Trophoblast cell (in vitro differentiated cells and primary cell): ENCODE data around the gene COL16A1.

Experiments
- DNase-seq, 2 donors: peaks; one replicate each; pipeline ENCODE4 v3.0.0-alpha.2; 2016
- H2AFZ ChIP-seq: 2 replicates; pipeline ENCODE4 v1.6.1; 2013; ENCODE audit warnings: low read length, moderate library complexity, mild to moderate bottlenecking; ENCODE audit not compliant: insufficient read depth, poor library complexity
- H2AK5ac ChIP-seq: 2 replicates; pipeline ENCODE4 v1.6.1; 2013; ENCODE audit warnings: mild to moderate bottlenecking, low read length
- H2BK120ac ChIP-seq: 2 replicates; pipeline ENCODE4 v1.6.1; 2013; ENCODE audit warnings: low read length, mild to moderate bottlenecking, moderate library complexity; ENCODE audit not compliant: insufficient read depth, poor library complexity
- H2BK12ac ChIP-seq: 2 replicates; pipeline ENCODE4 v1.6.1; 2013; ENCODE audit warnings: mild to moderate bottlenecking, low read length, moderate library complexity
- H2BK5ac ChIP-seq: 2 replicates; pipeline ENCODE4 v1.6.1; 2013; ENCODE audit warnings: low read length, low read depth, moderate library complexity, mild to moderate bottlenecking; ENCODE audit not compliant: poor library complexity
- H3K14ac ChIP-seq: 2 replicates; pipeline ENCODE4 v1.6.1; 2013; ENCODE audit warnings: mild to moderate bottlenecking, low read length
- H3K18ac ChIP-seq: 2 replicates; pipeline ENCODE4 v1.6.1; 2013; ENCODE audit warnings: mild to moderate bottlenecking, low read length
- H3K23ac ChIP-seq: 2 replicates; pipeline ENCODE4 v1.6.1; 2013; ENCODE audit warnings: low read length
- H3K27ac ChIP-seq: 2 replicates; pipeline ENCODE4 v1.5.1; 2013; ENCODE audit warnings: low read depth, mild to moderate bottlenecking, inconsistent platforms, low read length, moderate library complexity
- H3K27me3 ChIP-seq: 2 replicates; pipeline ENCODE4 v1.6.1; 2013; ENCODE audit warnings: inconsistent platforms, mild to moderate bottlenecking, low read length, moderate library complexity; ENCODE audit not compliant: insufficient read depth
- H3K36me3 ChIP-seq, 2 experiments: 1 replicate in 1 of 2; 2 replicates in 1 of 2; pipeline ENCODE4 v1.6.1; 2013; ENCODE audit warnings: low read length in 2 of 2, mild to moderate bottlenecking in 2 of 2, moderate library complexity in 1 of 2; ENCODE audit not compliant: insufficient read depth in 2 of 2, control insufficient read depth in 1 of 2
- H3K4ac ChIP-seq: 2 replicates; pipeline ENCODE4 v1.6.1; 2013; ENCODE audit warnings: low read depth, mild to moderate bottlenecking, low read length, moderate library complexity
- H3K4me1 ChIP-seq, 2 experiments: 1 replicate in 1 of 2; 2 replicates in 1 of 2; pipeline ENCODE4 v1.6.1; 2013; ENCODE audit warnings: low read length in 2 of 2, mild to moderate bottlenecking in 2 of 2, moderate library complexity in 1 of 2; ENCODE audit not compliant: insufficient read depth in 2 of 2, control insufficient read depth in 1 of 2
- H3K4me2 ChIP-seq: 2 replicates; pipeline ENCODE4 v1.6.1; 2013; ENCODE audit warnings: inconsistent platforms, mild to moderate bottlenecking, low read length, moderate library complexity
- H3K4me3 ChIP-seq: 2 replicates; pipeline ENCODE4 v1.5.1; 2013; ENCODE audit warnings: mild to moderate bottlenecking, low read depth, low read length, inconsistent platforms
- H3K79me1 ChIP-seq: one replicate; pipeline ENCODE4 v1.6.1; 2013; ENCODE audit warnings: low read length
- H3K79me2 ChIP-seq: 2 replicates; pipeline ENCODE4 v1.6.1; 2013; ENCODE audit warnings: low read length, mild to moderate bottlenecking; ENCODE audit not compliant: control insufficient read depth, insufficient read depth, poor library complexity
- H3K9ac ChIP-seq: 2 replicates; pipeline ENCODE4 v1.6.1; 2013; ENCODE audit warnings: mild to moderate bottlenecking, low read length
- H3K9me3 ChIP-seq: 2 replicates; pipeline ENCODE4 v1.6.1; 2013; ENCODE audit warnings: low read depth, mild to moderate bottlenecking, control low read depth, inconsistent platforms, low read length; ENCODE audit not compliant: insufficient read depth
- H4K12ac ChIP-seq: 2 replicates; pipeline ENCODE4 v1.6.1; 2013; ENCODE audit warnings: low read depth, mild to moderate bottlenecking, low read length, moderate library complexity
- H4K8ac ChIP-seq: 2 replicates; pipeline ENCODE4 v1.6.1; 2013; ENCODE audit warnings: low read depth, mild to moderate bottlenecking, low read length, moderate library complexity
- H4K91ac ChIP-seq: one replicate; pipeline ENCODE4 v1.6.1; 2013; ENCODE audit warnings: low read depth, mild to moderate bottlenecking, low read length, moderate library complexity
- WGBS: extraction: QIAGEN DNeasy Blood & Tissue Kit; methylation state at CpG from one replicate; pipeline ENCODE4 v1.1.7; 2013; ENCODE audit warnings: missing lambda C conversion rate; ENCODE audit not compliant: insufficient read length, insufficient coverage; ENCODE audit errors: extremely low coverage; 5-methylcytosine and 5-hydroxymethylcytosine counted together

COL16A1 gene

GRCh38 chr1:31681415-31681814, 22.4 kb downstream of the COL16A1 start:
- Histone ChIP-seq H3K79me1 (peaks cover 20% of the 10 kb centered on the region), H3K27me3 (no peaks in the 10 kb centered on the region), H3K79me2 (no peaks in the 10 kb centered on the region), H2AK5ac (no peak overlapping the region), H3K4ac (no peak overlapping the region), H2BK12ac (no peak overlapping the region), H2BK120ac (no peak overlapping the region), H4K12ac (no peak overlapping the region), H2BK5ac (no peak overlapping the region), H3K27ac (no peak overlapping the region), H3K4me3 (no peak overlapping the region), H4K91ac (no peak overlapping the region), H3K14ac (no peak overlapping the region), H3K9me3 (no peaks in the 10 kb centered on the region), H3K23ac (no peak overlapping the region), H2AFZ (no peak overlapping the region), H3K4me2 (no peak overlapping the region), H4K8ac (no peak overlapping the region), H3K18ac (no peak overlapping the region), H3K9ac (no peak overlapping the region), H3K36me3 (peaks cover 58 to 67% of the 10 kb centered on the region in 2 experiments), H3K4me1 (peaks cover 17 to 19% of the 10 kb centered on the region in 2 experiments)
- WGBS = no CpG with 5 or more reads among the region's 9 CpGs
- peak; percentile 54 to 85 for DNase-seq

- Histone ChIP-seq H3K36me3 (peaks cover 57 to 62% of the 10 kb centered on the region in 2 experiments), H3K27me3 (no peaks in the 10 kb centered on the region), H2BK12ac (no peak overlapping the region), H3K14ac (no peak overlapping the region), H3K9ac (no peak overlapping the region), H3K23ac (no peak overlapping the region), H3K18ac (no peak overlapping the region), H2AK5ac (no peak overlapping the region), H3K79me2 (no peaks in the 10 kb centered on the region), H2AFZ (no peak overlapping the region), H2BK5ac (no peak overlapping the region), H2BK120ac (no peak overlapping the region), H4K8ac (no peak overlapping the region), H4K12ac (no peak overlapping the region), H3K4me1 (peaks cover 7 to 10% of the 10 kb centered on the region in 2 experiments), H3K9me3 (no peaks in the 10 kb centered on the region), H3K4ac (no peak overlapping the region), H3K4me2 (no peak overlapping the region), H4K91ac (no peak overlapping the region), H3K27ac (no peak overlapping the region), H3K79me1 (peaks cover 9% of the 10 kb centered on the region), H3K4me3 (no peak overlapping the region)
- DNase-seq = no peak
- no CpG with 5 or more reads among the region's 23 CpGs for WGBS
These were observed 24.1 kb downstream of the COL16A1 start for GRCh38 chr1:31679676-31680230.

DNA sequence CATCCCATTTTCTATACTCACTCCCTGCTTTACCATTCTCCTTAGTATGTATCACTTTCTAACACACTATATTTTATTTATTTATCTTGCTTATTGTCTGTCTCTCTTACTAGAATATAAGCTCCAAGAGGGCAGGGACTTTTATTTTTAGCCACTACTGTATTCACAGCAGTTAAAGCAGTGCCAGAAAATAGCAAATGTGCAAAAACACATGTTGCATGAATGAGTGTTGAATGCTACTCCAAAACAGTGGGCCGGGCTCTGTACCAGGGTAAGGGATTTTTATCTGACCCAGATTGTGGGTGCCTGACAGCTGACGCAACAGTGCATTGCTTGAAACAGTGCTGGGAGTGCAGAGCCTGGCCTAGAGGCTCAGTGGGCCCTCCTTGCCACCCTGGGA, 24.7 kb downstream of the COL16A1 start:
- WGBS = no CpG with 5 or more reads among the region's 2 CpGs
- no peak overlapping the region for H3K4ac ChIP-seq
- H3K9me3 ChIP-seq = no peaks in the 10 kb centered on the region
- no peak overlapping the region for H3K4me3 ChIP-seq
- no peak overlapping the region for H3K23ac ChIP-seq
- H3K36me3 ChIP-seq = peaks cover 52 to 56% of the 10 kb centered on the region in 2 experiments
- H3K27me3 ChIP-seq = no peaks in the 10 kb centered on the region
- no peaks in the 10 kb centered on the region for H3K79me2 ChIP-seq
- no peak overlapping the region for H2BK5ac ChIP-seq
- peaks cover 7 to 13% of the 10 kb centered on the region in 2 experiments for H3K4me1 ChIP-seq
- DNase-seq = no peak
- no peak overlapping the region for H3K27ac ChIP-seq
- no peak overlapping the region for H3K18ac ChIP-seq
- no peak overlapping the region for H2AFZ ChIP-seq
- no peak overlapping the region for H4K8ac ChIP-seq
- no peak overlapping the region for H2BK12ac ChIP-seq
- no peak overlapping the region for H2AK5ac ChIP-seq
- H3K14ac ChIP-seq = no peak overlapping the region
- no peak overlapping the region for H2BK120ac ChIP-seq
- peaks cover 4% of the 10 kb centered on the region for H3K79me1 ChIP-seq
- no peak overlapping the region for H3K4me2 ChIP-seq
- no peak overlapping the region for H3K9ac ChIP-seq
- H4K91ac ChIP-seq = no peak overlapping the region
- no peak overlapping the region for H4K12ac ChIP-seq

- WGBS = no CpG with 5 or more reads among the region's 4 CpGs
- no peak overlapping the region for H3K27ac ChIP-seq
- no peak overlapping the region for H3K9ac ChIP-seq
- no peak overlapping the region for H2BK120ac ChIP-seq
- no peak overlapping the region for H3K14ac ChIP-seq
- H3K79me2 ChIP-seq = no peaks in the 10 kb centered on the region
- DNase-seq = no peak
- H3K4me1 ChIP-seq = peaks cover 7 to 13% of the 10 kb centered on the region in 2 experiments
- H3K23ac ChIP-seq = no peak overlapping the region
- no peak overlapping the region for H2BK5ac ChIP-seq
- no peaks in the 10 kb centered on the region for H3K27me3 ChIP-seq
- H4K8ac ChIP-seq = no peak overlapping the region
- no peak overlapping the region for H3K4ac ChIP-seq
- H3K4me3 ChIP-seq = no peak overlapping the region
- H4K12ac ChIP-seq = no peak overlapping the region
- no peak overlapping the region for H3K4me2 ChIP-seq
- no peaks in the 10 kb centered on the region for H3K9me3 ChIP-seq
- no peak overlapping the region for H3K18ac ChIP-seq
- peaks cover 50 to 56% of the 10 kb centered on the region in 2 experiments for H3K36me3 ChIP-seq
- no peak overlapping the region for H2AFZ ChIP-seq
- no peak overlapping the region for H4K91ac ChIP-seq
- H3K79me1 ChIP-seq = peaks cover 2% of the 10 kb centered on the region
- no peak overlapping the region for H2AK5ac ChIP-seq
- H2BK12ac ChIP-seq = no peak overlapping the region
These were observed 25.1 kb downstream of the COL16A1 start for GRCh38 chr1:31678681-31679080.
